Fibroblast of skin of scalp (primary cell): Measurements from ENCODE around the gene RIOK3.
"Not testable (repeated sequence)": the region's sequence is repeated elsewhere in the genome, so short reads cannot be mapped to it uniquely, and the experiment has no call there.

Source experiments
- DNase-seq: peaks from one replicate; pipeline ENCODE4 v3.0.0-alpha.2; 2013

The RIOK3 gene

GRCh38 chr18:23451491-23451890 is 1.6 kb upstream of the RIOK3 start:
- DNase-seq = no peak

- no peak for DNase-seq
Measured at GRCh38 chr18:23452347-23452727, 750 bp upstream of the RIOK3 start.

GRCh38 chr18:23453680-23454058 is 582 bp downstream of the RIOK3 start:
- DNase-seq = peak; percentile 11

GRCh38 chr18:23456835-23457234 is 3.7 kb downstream of the RIOK3 start:
- no peak for DNase-seq

GRCh38 chr18:23458830-23459529 is 5.9 kb downstream of the RIOK3 start:
- DNase-seq = no peak

GRCh38 chr18:23459530-23459921 is 6.4 kb downstream of the RIOK3 start:
- peak; percentile 6 for DNase-seq

- DNase-seq = no peak
Measured at GRCh38 chr18:23460285-23461273, 7.5 kb downstream of the RIOK3 start.

- DNase-seq = no peak
Measured at GRCh38 chr18:23462876-23463275, 9.8 kb downstream of the RIOK3 start.

GRCh38 chr18:23468753-23469459 is 15.8 kb downstream of the RIOK3 start:
- no peak for DNase-seq

- DNase-seq = no peak
Measured at GRCh38 chr18:23470620-23471387, 17.7 kb downstream of the RIOK3 start.

- no peak for DNase-seq
Measured at GRCh38 chr18:23471486-23471885, 18.4 kb downstream of the RIOK3 start.

- no peak for DNase-seq
Measured at GRCh38 chr18:23479829-23480505, 26.9 kb downstream of the RIOK3 start.

GRCh38 chr18:23484561-23485182 is 31.6 kb downstream of the RIOK3 start:
- DNase-seq = no peak

- no peak for DNase-seq
Measured at GRCh38 chr18:23485386-23485785, 32.3 kb downstream of the RIOK3 start.

GRCh38 chr18:23487738-23488570 is 34.9 kb downstream of the RIOK3 start:
- DNase-seq = no peak

- not testable (repeated sequence) for DNase-seq
Measured at GRCh38 chr18:23489586-23489985, 36.5 kb downstream of the RIOK3 start.

- no peak for DNase-seq
Measured at GRCh38 chr18:23493654-23494053, 40.6 kb downstream of the RIOK3 start.

- no peak for DNase-seq
Measured at GRCh38 chr18:23494992-23495391, 41.9 kb downstream of the RIOK3 start.

GRCh38 chr18:23495723-23496440 is 42.8 kb downstream of the RIOK3 start:
- no peak for DNase-seq

GRCh38 chr18:23498117-23498516 is 45.0 kb downstream of the RIOK3 start:
- DNase-seq = no peak
